ENCODE results near the gene KIF17. TPM values are rescaled to one million over a fixed set of nuclear protein-coding genes. Genes with fewer than 3 reads are reported as not detected.

Gene KIF17
- total RNA-seq, 4 donors from 2014 or later, result 2.0 to 12.4 (median 4.1) TPM

DNA sequence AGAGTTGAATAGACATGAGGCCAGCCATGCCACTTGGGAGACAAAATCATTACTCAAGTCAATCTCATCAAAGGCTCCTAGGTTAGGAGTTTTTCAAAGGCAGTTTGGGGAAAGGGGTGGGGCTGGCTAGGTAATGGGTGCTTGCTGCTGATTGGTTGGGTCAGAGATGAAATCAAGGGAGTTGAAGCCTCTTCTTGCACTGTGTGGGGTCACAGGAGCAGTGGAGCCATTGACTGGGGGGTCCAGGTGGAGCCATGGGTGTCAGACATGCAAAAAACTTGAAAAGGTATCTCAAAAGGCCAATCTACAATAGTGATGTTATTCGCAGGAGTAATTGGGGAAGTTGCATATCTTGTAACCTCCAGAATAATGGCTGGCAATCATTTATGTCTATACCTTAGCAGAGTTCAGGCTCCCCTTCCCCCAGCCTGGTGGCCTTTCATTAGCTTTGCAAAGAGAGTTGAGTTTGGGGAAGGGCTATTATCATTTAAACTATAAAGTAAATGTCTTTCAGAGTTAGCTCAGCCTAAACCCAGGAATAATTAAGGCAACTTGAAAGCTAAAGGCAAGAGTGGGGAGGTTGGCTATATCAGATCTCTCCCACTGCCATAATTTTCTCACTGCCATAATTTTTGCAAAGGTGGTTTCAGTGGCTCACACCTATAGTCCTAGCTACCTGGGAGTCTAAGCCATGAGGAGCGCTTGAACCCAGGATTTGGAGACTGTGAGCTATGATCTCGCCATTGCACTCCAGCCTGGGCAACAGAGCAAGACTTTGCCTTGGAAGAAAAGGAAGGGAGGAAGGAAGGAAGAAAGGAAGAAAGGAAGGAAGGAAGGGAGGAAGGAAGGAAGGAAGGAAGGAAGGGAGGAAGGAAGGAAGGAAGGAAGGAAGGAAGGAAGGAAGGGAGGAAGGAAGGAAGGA lies 92.4 kb downstream of the KIF17 start:
- TF ChIP-seq, protein P1, sequence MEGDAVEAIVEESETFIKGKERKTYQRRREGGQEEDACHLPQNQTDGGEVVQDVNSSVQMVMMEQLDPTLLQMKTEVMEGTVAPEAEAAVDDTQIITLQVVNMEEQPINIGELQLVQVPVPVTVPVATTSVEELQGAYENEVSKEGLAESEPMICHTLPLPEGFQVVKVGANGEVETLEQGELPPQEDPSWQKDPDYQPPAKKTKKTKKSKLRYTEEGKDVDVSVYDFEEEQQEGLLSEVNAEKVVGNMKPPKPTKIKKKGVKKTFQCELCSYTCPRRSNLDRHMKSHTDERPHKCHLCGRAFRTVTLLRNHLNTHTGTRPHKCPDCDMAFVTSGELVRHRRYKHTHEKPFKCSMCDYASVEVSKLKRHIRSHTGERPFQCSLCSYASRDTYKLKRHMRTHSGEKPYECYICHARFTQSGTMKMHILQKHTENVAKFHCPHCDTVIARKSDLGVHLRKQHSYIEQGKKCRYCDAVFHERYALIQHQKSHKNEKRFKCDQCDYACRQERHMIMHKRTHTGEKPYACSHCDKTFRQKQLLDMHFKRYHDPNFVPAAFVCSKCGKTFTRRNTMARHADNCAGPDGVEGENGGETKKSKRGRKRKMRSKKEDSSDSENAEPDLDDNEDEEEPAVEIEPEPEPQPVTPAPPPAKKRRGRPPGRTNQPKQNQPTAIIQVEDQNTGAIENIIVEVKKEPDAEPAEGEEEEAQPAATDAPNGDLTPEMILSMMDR (IDR thresholded peaks at IDR 0.05; ENCODE audit: low read depth), result no peak

DNA sequence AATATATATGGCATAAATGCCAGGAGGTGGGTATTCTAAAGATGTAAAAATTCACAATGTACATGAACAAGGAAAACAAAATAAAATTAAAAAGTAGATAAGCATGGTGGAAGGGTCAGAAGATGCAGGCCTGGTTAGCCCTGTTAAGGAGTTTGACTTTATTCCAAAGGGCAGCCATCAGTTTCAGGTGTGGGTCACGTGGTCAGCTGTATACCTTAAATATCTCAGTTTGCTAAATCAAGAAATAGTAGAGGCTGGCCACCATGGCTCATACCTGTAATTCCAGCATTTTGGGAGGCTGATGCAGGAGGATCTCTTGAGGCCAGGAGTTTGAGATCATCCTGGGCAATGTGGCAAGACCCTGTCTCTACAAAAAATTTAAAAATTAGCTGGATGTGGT lies 93.1 kb downstream of the KIF17 start:
- TF ChIP-seq, protein P1 (IDR thresholded peaks at IDR 0.05; ENCODE audit: low read depth), result no peak

DNA sequence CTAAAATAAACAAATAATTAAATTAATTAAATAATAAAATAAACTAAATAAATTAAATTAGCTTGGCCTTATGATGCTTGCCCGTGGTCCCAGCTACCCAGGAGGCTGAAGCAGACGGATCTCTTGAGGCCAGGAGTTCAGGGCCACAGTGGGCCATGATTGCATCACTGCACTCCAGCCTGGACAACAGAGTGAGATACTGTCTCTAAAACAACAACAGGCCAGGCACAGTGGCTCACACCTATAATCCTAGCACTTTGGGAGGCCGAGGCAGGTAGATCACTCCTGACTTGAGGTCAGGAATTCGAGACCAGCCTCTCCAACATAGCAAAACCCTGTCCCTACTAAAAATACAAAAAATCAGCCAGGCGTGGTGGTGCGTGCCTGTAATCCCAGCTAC lies 96.8 kb downstream of the KIF17 start:
- TF ChIP-seq, protein P1 (IDR thresholded peaks at IDR 0.05; ENCODE audit: low read depth), result no peak

DNA sequence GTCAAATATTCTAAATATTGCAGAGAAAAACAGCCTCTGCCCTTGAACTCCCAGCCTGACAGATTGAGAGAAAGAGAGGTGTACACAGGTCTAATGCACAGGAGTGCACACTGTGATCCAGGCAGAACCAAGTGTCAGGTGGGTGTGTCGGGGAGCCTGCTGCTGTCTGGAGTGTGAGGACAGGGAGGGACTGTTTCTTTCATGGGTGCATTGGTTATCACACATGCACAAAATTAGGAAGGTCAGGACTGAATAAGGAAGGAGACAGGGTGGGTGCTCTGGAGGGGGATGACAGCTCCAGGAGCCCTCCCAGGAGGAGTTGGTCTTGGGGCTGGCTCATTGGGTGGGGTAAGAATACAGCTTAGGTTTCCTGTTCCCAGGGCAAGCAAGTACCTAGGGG lies 97.8 kb downstream of the KIF17 start:
- TF ChIP-seq, protein P1 (IDR thresholded peaks at IDR 0.05; ENCODE audit: low read depth), result no peak

DNA sequence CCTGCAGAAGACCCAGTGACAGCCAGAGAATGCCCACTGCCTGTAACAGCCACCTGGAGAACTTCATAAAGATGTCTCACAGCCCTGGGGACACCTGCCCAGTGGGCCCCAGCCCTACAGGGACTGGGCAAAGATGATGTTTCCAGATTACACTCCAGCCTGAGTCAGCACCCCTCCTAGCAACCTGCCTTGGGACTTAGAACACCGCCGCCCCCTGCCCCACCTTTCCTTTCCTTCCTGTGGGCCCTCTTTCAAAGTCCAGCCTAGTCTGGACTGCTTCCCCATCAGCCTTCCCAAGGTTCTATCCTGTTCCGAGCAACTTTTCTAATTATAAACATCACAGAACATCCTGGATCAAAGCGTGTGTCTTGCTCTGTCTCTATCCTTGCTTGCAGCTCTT lies 99.3 kb downstream of the KIF17 start:
- TF ChIP-seq, protein P1 (IDR thresholded peaks at IDR 0.05; ENCODE audit: low read depth), result no peak

DNA sequence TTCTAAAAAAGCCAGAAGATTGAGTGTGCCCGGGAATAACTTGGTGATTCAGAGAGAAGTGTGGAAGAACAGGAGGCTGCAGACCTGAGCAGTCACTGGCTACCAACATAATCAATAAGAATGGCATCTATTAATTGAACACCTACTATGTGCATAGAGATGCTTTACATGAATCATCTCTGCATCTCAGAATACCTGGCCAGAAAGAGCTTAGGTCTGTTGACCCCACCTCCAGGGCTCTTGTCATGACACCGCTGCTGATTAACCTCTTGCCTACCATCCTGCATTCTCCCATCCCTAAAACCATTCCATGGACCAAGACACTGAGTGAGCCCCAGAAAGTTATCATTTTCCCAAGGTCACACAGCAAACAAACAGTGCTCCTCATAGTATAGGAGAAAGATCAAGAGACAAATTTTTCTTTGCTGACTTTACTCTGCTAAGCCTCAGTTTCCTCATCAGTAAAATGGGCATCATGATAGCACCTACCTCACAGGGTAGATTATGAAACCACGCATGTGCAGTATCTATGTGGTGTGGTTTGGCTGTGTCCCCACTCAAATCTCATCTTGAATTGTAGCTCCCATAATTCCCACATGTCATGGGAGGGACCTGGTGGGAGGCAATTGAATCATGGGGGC lies 100.8 kb downstream of the KIF17 start:
- TF ChIP-seq, protein P1 (IDR thresholded peaks at IDR 0.05; ENCODE audit: low read depth), result no peak
